ENCODE data around the gene NR4A2. TPM values are rescaled to one million over a fixed set of nuclear protein-coding genes. Genes with fewer than 3 reads are reported as not detected.
"Not testable (repeated sequence)": the region's sequence is repeated elsewhere in the genome, so short reads cannot be mapped to it uniquely, and the experiment has no call there.

The NR4A2 gene
- total and polyA plus RNA-seq, 4 donors = 5.8 to 62.0 (median 19.8) TPM

GRCh38 chr2:156300337-156300736, 32.2 kb downstream of the NR4A2 start:
- no peak for DNase-seq
- ATAC-seq (ENCODE audit: low FRiP score) = no peak
- peaks cover 0 to 3% of the 10 kb centered on the region in 2 donors for H3K27me3 ChIP-seq (ENCODE audit: control insufficient read depth in 1 of 2, insufficient read depth in 2 of 2, low read length in 1 of 2)
- WGBS, 2 donors = 56 to 75% methylated on average over 1 of the region's 1 CpG
- intact Hi-C loops (cut with DNase I) = no loop called here
- no peak overlapping the region for H3K4me3 ChIP-seq (ENCODE audit: low read length in 2 of 2)
- no peaks in the 10 kb centered on the region for H3K4me1 ChIP-seq (ENCODE audit: control insufficient read depth in 1 of 2, insufficient read depth in 2 of 2, low read length in 2 of 2)
- H3K9me3 ChIP-seq (ENCODE audit: control insufficient read depth, low read length) = peaks cover 3% of the 10 kb centered on the region
- H3K27ac ChIP-seq (ENCODE audit: low read depth in 1 of 2, low read length in 2 of 2) = no peak overlapping the region
- H3K36me3 ChIP-seq (ENCODE audit: control insufficient read depth in 1 of 2, insufficient read depth in 2 of 2, low read length in 1 of 2) = no peaks in the 10 kb centered on the region

GRCh38 chr2:156294945-156295580, 37.5 kb downstream of the NR4A2 start:
- Histone ChIP-seq H3K4me3 (ENCODE audit: low read length in 2 of 2) (no peak overlapping the region), H3K36me3 (ENCODE audit: control insufficient read depth in 1 of 2, insufficient read depth in 2 of 2, low read length in 1 of 2) (no peaks in the 10 kb centered on the region), H3K27ac (ENCODE audit: low read depth in 1 of 2, low read length in 2 of 2) (no peak overlapping the region), H3K27me3 (ENCODE audit: control insufficient read depth in 1 of 2, insufficient read depth in 2 of 2, low read length in 1 of 2) (peaks cover 0 to 3% of the 10 kb centered on the region in 2 donors), H3K9me3 (ENCODE audit: control insufficient read depth, low read length) (peaks cover 3% of the 10 kb centered on the region), H3K4me1 (ENCODE audit: control insufficient read depth in 1 of 2, insufficient read depth in 2 of 2, low read length in 2 of 2) (no peaks in the 10 kb centered on the region)
- WGBS, 2 donors = 94 to 97% methylated on average over 8 of the region's 8 CpGs
- DNase-seq = no peak
- intact Hi-C loops (cut with DNase I) = no loop called here
- no peak for ATAC-seq (ENCODE audit: low FRiP score)

GRCh38 chr2:156293382-156293781, 39.1 kb downstream of the NR4A2 start:
- DNase-seq; H3K4me1 ChIP-seq (ENCODE audit: control insufficient read depth in 1 of 2, insufficient read depth in 2 of 2, low read length in 2 of 2); H3K36me3 ChIP-seq (ENCODE audit: control insufficient read depth in 1 of 2, insufficient read depth in 2 of 2, low read length in 1 of 2); ATAC-seq (ENCODE audit: low FRiP score); H3K27ac ChIP-seq (ENCODE audit: low read depth in 1 of 2, low read length in 2 of 2); H3K9me3 ChIP-seq (ENCODE audit: control insufficient read depth, low read length); H3K4me3 ChIP-seq (ENCODE audit: low read length in 2 of 2); intact Hi-C loops (cut with DNase I); H3K27me3 ChIP-seq (ENCODE audit: control insufficient read depth in 1 of 2, insufficient read depth in 2 of 2, low read length in 1 of 2): not testable (repeated sequence)
- 91 to 97% methylated on average over 11 to 25 of the region's 29 CpGs for WGBS, 2 donors

GRCh38 chr2:156279446-156280150, 52.9 kb downstream of the NR4A2 start:
- intact Hi-C loops (cut with DNase I) = no loop called here
- Histone ChIP-seq H3K27me3 (ENCODE audit: control insufficient read depth in 1 of 2, insufficient read depth in 2 of 2, low read length in 1 of 2) (peaks cover 0 to 2% of the 10 kb centered on the region in 2 donors), H3K4me1 (ENCODE audit: control insufficient read depth in 1 of 2, insufficient read depth in 2 of 2, low read length in 2 of 2) (no peaks in the 10 kb centered on the region), H3K27ac (ENCODE audit: low read depth in 1 of 2, low read length in 2 of 2) (no peak overlapping the region), H3K36me3 (ENCODE audit: control insufficient read depth in 1 of 2, insufficient read depth in 2 of 2, low read length in 1 of 2) (no peaks in the 10 kb centered on the region), H3K9me3 (ENCODE audit: control insufficient read depth, low read length) (no peaks in the 10 kb centered on the region), H3K4me3 (ENCODE audit: low read length in 2 of 2) (no peak overlapping the region)
- 63 to 69% methylated on average over 5 of the region's 5 CpGs for WGBS, 2 donors
- ATAC-seq (ENCODE audit: low FRiP score) (no peak), DNase-seq (no peak)

Other genes with a start within 250 kb of the NR4A2 start
- gene GPD2, start 103.7 kb upstream of the NR4A2 start, total RNA-seq = 10 to 100 TPM; 16.3 to 31.3 TPM
- 10 to 100 TPM in 1 of 2 donors, 1 to 10 TPM in 1; 3.9 to 11.5 TPM for gene GPD2, start 103.7 kb upstream of the NR4A2 start, polyA plus RNA-seq

Measured in aorta (tissue), 5 donors.